Activated T-helper 1 cell treated with anti-CD3 and anti-CD28 coated beads, Interleukin-12 subunit alpha, Interleukin-12 subunit beta, Interleukin-2, Interleukin-4 antibody, amounts not matched to agents 30 ng/mL and 10 ng/mL and 1 ng/mL, durations not matched to agents 14 hours and 24 hours and 36 hours (primary cell): Measurements from ENCODE around the gene FCRL5. TPM values are rescaled to one million over a fixed set of nuclear protein-coding genes. Genes with fewer than 3 reads are reported as not detected.
"Not testable (repeated sequence)": the region's sequence is repeated elsewhere in the genome, so short reads cannot be mapped to it uniquely, and the experiment has no call there.

Experiments
- DNase-seq: peaks from one replicate; pipeline ENCODE4 v3.0.0; 2021; ENCODE audit warnings: low spot score
- H3K27ac Mint-ChIP-seq: one replicate; pipeline ENCODE4 v1.8.0; 2021; ENCODE audit warnings: mild to moderate bottlenecking, mixed read lengths
- H3K27me3 Mint-ChIP-seq: one replicate; pipeline ENCODE4 v1.8.0; 2022; ENCODE audit warnings: mild to moderate bottlenecking, moderate library complexity, mixed read lengths; ENCODE audit not compliant: insufficient read depth
- H3K36me3 Mint-ChIP-seq: one replicate; pipeline ENCODE4 v1.8.0; 2021; ENCODE audit warnings: low read depth, mixed read lengths
- H3K4me1 Mint-ChIP-seq: one replicate; pipeline ENCODE4 v1.8.0; 2021; ENCODE audit warnings: low read depth, mixed read lengths
- H3K4me3 Mint-ChIP-seq: one replicate; pipeline ENCODE4 v1.8.0; 2021; ENCODE audit warnings: mild to moderate bottlenecking, moderate library complexity, mixed read lengths
- H3K9me3 Mint-ChIP-seq: one replicate; pipeline ENCODE4 v1.8.0; 2021; ENCODE audit warnings: mixed read lengths
- intact Hi-C: fragments of 100-400 bp; cut with micrococcal nuclease; formaldehyde crosslinking; loops from one replicate; pipeline ENCODE4 v1.15.1; 2024
- total RNA-seq: library from RNA; stranded (reverse); gene quantifications from 2 replicates; pipeline ENCODE4 v1.2.3, GENCODE V29; 2022

The FCRL5 gene
- total RNA-seq, 1 donor from 2014 or later, result not detected

DNA sequence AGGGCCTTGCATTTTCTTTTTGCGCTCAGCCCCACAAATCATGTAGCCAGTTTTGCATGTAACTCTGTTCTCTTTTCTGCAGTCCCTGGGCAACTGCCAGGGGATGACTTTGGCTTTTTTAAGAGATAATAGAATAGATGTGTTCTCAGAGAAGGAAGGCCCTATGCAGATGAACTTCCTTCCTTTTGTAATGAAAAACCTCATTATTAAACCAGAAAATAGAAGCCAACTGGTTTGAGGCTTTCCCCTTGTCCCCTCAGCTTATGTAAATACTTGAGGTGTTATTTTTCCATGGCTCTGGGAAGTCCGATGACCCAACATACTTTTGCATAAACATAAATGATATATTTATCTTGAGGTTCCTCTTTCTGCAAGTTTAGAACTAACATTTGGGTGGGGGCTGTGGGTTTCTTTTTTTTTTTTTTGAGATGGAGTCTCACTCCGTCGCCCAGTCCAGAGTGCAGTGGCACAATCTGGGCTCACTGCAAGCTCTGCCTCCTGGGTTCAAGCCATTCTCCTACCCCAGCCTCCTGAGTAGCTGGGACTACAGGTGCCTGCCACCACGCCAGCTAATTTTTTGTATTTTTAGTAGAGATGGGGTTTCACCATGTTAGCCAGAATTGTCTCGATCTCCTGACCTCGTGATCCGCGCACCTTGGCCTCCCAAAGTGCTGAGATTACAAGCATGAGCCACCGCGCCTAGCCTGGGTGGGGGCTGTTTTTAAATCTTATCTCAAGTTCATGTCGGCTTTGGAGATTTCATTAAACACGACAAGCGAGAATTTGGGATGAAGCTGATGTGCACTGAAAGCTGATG lies 14.4 kb upstream of the FCRL5 start:
- no peaks in the 10 kb centered on the region for H3K4me1 Mint-ChIP-seq
- no peaks in the 10 kb centered on the region for H3K9me3 Mint-ChIP-seq
- no peak overlapping the region for H3K4me3 Mint-ChIP-seq
- peaks cover 7% of the 10 kb centered on the region for H3K27me3 Mint-ChIP-seq
- intact Hi-C loops, result no loop called here
- H3K27ac Mint-ChIP-seq, result no peak overlapping the region
- H3K36me3 Mint-ChIP-seq, result no peaks in the 10 kb centered on the region
- DNase-seq, result no peak

DNA sequence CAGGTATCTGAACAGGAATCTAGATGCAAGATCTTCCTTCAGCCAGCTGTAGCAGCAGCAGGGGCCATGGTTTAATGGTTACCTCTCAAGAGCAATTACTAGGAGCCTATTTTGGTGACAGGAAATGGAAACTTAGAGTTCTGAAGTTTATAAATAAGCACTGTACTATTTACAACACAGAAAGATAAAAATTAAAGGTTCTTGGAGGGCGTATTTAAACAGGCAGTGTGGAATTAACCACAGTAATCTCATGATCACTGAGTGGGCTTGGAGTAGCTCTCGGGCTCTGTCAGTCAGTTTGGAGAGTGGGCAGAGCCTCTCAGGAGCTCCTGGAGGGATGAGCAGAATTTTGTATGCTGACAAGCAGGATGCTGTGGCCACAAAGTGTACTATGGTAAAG lies 10.2 kb upstream of the FCRL5 start:
- H3K27me3 Mint-ChIP-seq, result peaks cover 5% of the 10 kb centered on the region
- intact Hi-C loops, result no loop called here
- H3K4me1 Mint-ChIP-seq, result no peaks in the 10 kb centered on the region
- H3K9me3 Mint-ChIP-seq, result no peaks in the 10 kb centered on the region
- H3K27ac Mint-ChIP-seq, result no peak overlapping the region
- no peaks in the 10 kb centered on the region for H3K36me3 Mint-ChIP-seq
- no peak for DNase-seq
- no peak overlapping the region for H3K4me3 Mint-ChIP-seq

DNA sequence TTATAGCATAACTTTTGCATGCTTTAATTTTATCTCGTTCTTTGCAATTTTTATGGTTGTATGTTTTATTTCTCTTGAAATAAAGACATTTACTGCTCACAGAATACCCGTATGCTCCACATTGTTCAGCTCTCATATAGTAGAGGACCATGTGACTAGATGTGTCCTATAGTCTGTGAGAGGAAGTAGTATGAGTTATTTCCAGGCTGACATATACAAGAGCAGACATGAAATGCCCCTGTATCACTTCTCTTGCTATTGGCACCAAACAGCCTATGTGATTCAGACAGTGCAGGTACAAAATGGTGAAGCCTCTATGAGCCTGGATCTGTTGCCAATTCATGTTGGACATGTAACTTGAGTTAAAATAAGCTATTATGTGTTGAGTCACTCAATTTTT lies 5.8 kb upstream of the FCRL5 start:
- no peaks in the 10 kb centered on the region for H3K9me3 Mint-ChIP-seq
- DNase-seq, result no peak

DNA sequence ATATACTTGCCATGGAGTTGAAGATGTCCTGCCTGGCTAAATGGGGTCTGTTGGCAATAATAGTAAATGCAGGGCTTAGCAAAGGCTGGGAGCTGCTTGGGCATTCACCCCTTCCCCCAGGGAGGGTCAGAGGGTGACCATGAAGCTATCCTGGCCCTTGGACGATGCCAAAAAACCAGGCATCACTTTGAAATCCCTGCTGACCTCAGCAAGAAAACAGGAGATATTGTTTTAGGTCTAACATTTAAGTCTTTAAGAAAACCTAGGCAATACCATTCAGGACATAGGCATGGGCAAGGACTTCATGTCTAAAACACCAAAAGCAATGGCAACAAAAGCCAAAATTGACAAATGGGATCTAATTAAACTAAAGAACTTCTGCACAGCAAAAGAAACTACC lies 4.2 kb downstream of the FCRL5 start:
- H3K4me1 Mint-ChIP-seq, DNase-seq, intact Hi-C loops, H3K27me3 Mint-ChIP-seq, H3K27ac Mint-ChIP-seq, H3K9me3 Mint-ChIP-seq, H3K36me3 Mint-ChIP-seq, H3K4me3 Mint-ChIP-seq: not testable (repeated sequence)

More for the DNA sequence above, 5.8 kb upstream of the FCRL5 start:
- peaks cover 7% of the 10 kb centered on the region for H3K27me3 Mint-ChIP-seq
- intact Hi-C loops, result no loop called here
- no peaks in the 10 kb centered on the region for H3K36me3 Mint-ChIP-seq
- H3K27ac Mint-ChIP-seq, result no peak overlapping the region
- H3K4me1 Mint-ChIP-seq, result no peaks in the 10 kb centered on the region
- H3K4me3 Mint-ChIP-seq, result no peak overlapping the region

DNA sequence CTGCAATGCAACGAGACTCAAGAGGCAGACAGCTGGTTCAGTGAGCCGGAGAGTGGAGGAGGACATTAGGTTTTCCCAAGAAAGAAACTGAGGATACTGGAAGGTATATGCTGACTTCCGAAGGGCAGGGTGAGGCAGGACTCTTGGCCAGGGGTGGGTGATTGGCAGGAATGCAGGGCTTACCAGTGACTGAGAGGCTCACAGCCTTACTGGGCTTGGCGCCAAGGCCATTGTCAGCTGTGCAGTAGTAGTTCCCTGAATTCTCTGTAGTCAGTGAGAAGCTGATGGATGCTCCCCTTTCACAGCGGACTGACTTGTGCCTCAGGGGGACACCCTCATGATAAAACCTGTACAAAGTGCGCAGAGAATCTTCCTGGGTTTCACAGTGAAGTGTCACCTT lies 9.6 kb downstream of the FCRL5 start:
- H3K4me1 Mint-ChIP-seq, result no peaks in the 10 kb centered on the region
- no peak overlapping the region for H3K4me3 Mint-ChIP-seq
- no peak for DNase-seq
- H3K27me3 Mint-ChIP-seq, result peaks cover 10% of the 10 kb centered on the region
- intact Hi-C loops, result no loop called here
- no peak overlapping the region for H3K27ac Mint-ChIP-seq
- H3K9me3 Mint-ChIP-seq, result no peaks in the 10 kb centered on the region
- no peaks in the 10 kb centered on the region for H3K36me3 Mint-ChIP-seq

DNA sequence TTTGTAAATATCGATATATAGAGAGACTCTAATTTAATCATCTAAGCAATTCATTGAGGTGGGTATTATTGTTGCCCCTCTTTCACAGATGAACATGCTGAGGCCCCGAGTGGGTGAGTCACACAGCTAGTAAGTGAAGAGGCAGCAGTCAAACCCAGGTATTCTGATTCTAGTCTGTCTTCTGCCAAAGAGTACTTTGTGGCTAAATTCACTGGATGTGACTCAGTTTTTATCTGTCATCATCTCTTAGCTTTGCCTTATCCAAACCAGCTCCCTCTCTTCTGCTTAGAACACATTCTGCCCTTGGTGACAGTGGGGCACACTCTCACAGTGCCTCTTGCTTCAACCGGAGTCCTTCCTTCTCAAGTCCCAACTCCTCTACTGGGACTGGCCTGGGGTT lies 11.5 kb downstream of the FCRL5 start:
- H3K36me3 Mint-ChIP-seq, result no peaks in the 10 kb centered on the region
- no peaks in the 10 kb centered on the region for H3K4me1 Mint-ChIP-seq
- no peak for DNase-seq
- no peak overlapping the region for H3K27ac Mint-ChIP-seq
- intact Hi-C loops, result no loop called here
- H3K4me3 Mint-ChIP-seq, result no peak overlapping the region
- peaks cover 13% of the 10 kb centered on the region for H3K27me3 Mint-ChIP-seq
- no peaks in the 10 kb centered on the region for H3K9me3 Mint-ChIP-seq

DNA sequence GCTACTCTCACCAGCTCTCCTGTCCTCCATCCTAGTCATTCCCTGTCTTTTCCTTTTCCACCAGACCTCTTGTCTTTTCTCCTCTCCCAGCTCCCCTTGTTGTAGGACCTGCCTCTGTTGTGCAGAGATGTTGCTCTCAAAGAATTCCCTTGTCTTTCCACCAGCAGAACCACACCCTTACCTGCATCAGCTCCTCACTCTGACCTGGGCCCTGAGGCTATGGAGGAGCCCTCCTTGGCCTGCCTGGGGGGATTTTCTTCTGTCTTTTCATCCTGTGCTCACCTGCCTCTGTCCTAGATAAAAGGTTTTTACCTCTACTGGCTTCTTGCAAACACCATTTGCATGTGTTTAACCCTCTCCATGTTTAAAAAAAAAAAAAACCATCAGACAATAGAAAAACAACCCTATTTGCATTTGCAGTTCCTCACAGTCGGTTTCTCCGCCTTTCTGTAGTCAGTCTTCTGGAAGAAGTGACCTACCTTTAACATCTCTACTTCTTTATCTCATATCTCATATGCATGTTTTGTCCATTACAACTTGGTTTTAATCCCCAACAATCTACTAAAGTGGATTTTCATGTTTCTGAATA lies 12.1 kb downstream of the FCRL5 start:
- H3K36me3 Mint-ChIP-seq, result no peaks in the 10 kb centered on the region
- H3K27ac Mint-ChIP-seq, result no peak overlapping the region
- DNase-seq, result no peak
- intact Hi-C loops, result no loop called here
- H3K27me3 Mint-ChIP-seq, result peaks cover 13% of the 10 kb centered on the region
- H3K4me1 Mint-ChIP-seq, result no peaks in the 10 kb centered on the region
- no peaks in the 10 kb centered on the region for H3K9me3 Mint-ChIP-seq
- no peak overlapping the region for H3K4me3 Mint-ChIP-seq

DNA sequence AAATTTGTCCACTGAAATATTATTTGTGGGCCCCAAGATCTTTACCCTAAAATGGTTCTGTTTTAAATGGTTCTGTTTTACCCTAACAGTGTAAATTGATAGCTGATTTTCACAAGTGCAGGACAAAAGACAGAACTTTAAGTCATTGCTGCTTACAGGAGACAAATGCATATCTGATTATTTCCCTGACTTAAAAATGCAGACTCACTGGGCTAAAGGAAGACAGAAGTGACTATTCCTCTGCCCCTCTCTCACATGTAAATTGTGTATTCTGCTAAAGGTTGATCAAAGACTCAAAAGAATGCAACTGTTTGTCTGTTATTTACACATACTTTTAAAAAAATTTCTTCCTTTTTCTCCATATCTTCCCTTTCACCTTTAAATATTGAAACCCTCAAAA lies 12.7 kb downstream of the FCRL5 start:
- H3K4me1 Mint-ChIP-seq, result no peaks in the 10 kb centered on the region
- no peak for DNase-seq
- no peaks in the 10 kb centered on the region for H3K36me3 Mint-ChIP-seq
- intact Hi-C loops, result no loop called here
- no peaks in the 10 kb centered on the region for H3K9me3 Mint-ChIP-seq
- peaks cover 13% of the 10 kb centered on the region for H3K27me3 Mint-ChIP-seq
- H3K27ac Mint-ChIP-seq, result no peak overlapping the region
- H3K4me3 Mint-ChIP-seq, result no peak overlapping the region

DNA sequence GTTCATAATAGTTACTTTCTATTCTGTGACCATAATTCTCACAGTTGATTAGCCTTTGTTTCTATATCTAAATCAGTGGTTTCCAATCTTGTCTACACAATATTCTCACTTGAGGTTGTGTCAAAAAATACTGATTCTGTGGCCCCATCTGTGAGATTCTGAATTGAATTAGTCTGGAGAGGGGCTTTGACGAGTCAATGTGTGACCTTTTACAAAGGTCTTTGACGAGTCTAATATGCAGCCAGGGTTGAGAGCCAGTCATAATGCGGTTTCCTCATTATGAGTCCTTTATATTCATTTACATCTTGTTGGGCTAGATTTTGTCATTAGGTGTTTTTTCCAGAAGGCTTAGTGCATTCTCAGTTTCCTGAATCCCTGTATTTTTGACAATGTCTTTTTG lies 19.7 kb downstream of the FCRL5 start:
- Mint-ChIP-seq H3K4me3 (no peak overlapping the region), H3K27ac (no peak overlapping the region), H3K36me3 (no peaks in the 10 kb centered on the region), H3K27me3 (peaks cover 15% of the 10 kb centered on the region), H3K4me1 (no peaks in the 10 kb centered on the region), H3K9me3 (no peaks in the 10 kb centered on the region)
- DNase-seq, result no peak
- intact Hi-C loops, result no loop called here

DNA sequence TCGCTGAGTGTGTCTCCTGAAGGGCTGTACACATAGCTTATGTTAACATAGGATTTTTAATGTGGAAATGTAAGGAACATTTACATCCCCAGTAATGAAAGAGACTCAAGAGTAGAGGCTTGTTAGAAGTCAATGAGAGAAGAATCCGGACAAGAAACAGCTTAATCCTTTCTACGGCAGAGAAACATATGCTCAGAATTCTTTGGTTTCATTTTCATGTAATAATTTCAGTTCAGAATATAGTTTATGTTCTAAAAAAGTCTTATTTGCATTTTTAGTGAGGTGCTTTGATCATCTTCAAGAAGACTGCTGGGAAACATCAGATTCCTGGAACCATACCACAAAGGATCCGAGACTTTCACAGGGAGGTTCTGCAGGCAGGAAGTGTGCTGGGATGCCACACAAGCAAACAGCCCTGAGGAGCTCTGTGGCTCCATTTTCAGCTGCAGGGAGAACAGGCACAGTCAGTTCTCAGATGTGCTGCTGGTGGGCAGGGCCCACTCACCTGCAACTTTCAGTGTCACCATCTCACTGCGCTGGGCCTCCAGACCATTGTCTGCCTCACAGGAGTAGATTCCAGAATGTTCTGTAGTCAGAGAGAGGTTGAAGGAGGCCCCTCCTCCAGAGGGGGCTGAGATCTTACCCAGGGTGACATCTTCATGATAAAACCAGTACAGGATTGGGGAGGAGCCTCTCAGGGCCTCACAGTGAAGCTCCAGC lies 28.4 kb downstream of the FCRL5 start:
- H3K9me3 Mint-ChIP-seq, result no peaks in the 10 kb centered on the region
- intact Hi-C loops, result no loop called here
- no peaks in the 10 kb centered on the region for H3K36me3 Mint-ChIP-seq
- H3K27me3 Mint-ChIP-seq, result no peaks in the 10 kb centered on the region
- H3K4me3 Mint-ChIP-seq, result no peak overlapping the region
- H3K4me1 Mint-ChIP-seq, result peaks cover 10% of the 10 kb centered on the region
- no peak for DNase-seq
- no peak overlapping the region for H3K27ac Mint-ChIP-seq

DNA sequence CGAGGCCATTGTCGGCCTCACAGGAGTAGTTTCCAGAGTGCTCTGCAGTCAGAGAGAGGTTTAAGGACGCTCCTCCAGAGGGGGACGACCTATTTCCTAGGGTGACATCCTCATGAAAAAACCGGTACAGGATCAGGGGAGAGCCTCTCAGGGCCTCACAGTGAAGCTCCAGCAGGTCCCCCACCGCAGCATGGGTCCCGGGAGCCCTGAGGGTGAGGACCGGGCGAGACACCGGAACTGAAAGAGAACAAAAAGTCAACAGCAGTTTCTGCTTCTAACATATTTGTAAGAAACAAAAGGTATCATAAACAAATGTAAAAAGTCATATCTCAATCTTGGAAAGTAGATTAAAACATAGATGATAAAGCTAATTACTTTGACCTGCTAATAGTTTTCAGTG lies 31.3 kb downstream of the FCRL5 start:
- no peak overlapping the region for H3K27ac Mint-ChIP-seq
- no peaks in the 10 kb centered on the region for H3K9me3 Mint-ChIP-seq
- intact Hi-C loops, result no loop called here

DNA sequence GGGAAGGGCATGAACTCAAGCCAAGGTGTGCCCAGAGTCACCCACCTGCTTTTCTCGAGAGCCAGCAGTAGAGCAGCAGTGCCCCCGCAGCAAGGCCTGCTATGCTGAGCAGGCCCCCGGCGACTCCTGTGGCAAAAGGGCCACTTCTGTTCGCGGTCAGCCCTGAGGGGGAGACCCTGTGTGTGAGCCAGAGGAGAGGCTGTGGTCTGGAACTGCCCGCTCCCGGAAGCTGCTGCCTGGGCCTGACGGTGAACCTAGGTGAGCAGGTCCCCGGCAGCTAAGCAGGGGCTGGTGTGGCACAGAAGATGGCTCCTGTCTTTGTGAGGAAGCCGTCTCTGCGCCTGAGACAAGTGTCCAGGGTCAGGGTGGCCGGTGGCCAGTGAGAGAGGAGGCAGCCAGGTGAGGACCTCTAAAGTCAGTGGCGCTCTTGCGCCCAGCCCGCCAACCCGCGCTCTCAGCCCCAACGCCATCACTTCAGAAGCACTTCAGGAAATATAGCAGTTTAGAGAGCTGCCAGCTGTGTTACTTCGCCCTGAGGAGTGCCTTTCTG lies 31.9 kb downstream of the FCRL5 start:
- no peaks in the 10 kb centered on the region for H3K36me3 Mint-ChIP-seq
- H3K27me3 Mint-ChIP-seq, result no peaks in the 10 kb centered on the region
- peaks cover 10% of the 10 kb centered on the region for H3K4me1 Mint-ChIP-seq
- H3K27ac Mint-ChIP-seq, result no peak overlapping the region
- no peak for DNase-seq
- H3K4me3 Mint-ChIP-seq, result no peak overlapping the region
- intact Hi-C loops, result no loop called here
- no peaks in the 10 kb centered on the region for H3K9me3 Mint-ChIP-seq

More for the DNA sequence above, 31.3 kb downstream of the FCRL5 start:
- DNase-seq, result no peak
- Mint-ChIP-seq H3K36me3 (no peaks in the 10 kb centered on the region), H3K4me1 (peaks cover 10% of the 10 kb centered on the region), H3K4me3 (no peak overlapping the region), H3K27me3 (no peaks in the 10 kb centered on the region)

DNA sequence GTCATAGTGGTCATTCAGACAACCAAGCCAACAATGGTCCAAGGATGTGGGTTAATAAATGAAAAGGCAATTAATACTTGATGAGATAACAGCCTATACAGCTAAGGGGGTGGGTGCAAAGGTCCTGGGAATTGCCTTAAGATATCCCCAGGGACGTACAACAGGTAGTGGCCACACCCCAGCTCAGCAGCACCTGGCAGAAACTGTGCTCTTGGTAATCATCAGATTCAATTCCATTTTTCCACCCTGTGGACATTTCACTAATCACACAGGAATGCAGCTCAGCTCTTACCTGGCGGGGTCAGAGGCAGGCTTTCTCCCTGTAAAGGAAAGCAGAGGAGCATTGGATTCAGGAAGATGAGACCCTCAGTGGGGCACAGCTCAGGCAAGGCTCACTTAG lies 32.9 kb downstream of the FCRL5 start:
- DNase-seq, result no peak
- intact Hi-C loops, result no loop called here
- H3K27me3 Mint-ChIP-seq, result no peaks in the 10 kb centered on the region
- H3K36me3 Mint-ChIP-seq, result no peaks in the 10 kb centered on the region
- no peak overlapping the region for H3K27ac Mint-ChIP-seq
- no peaks in the 10 kb centered on the region for H3K9me3 Mint-ChIP-seq
- H3K4me3 Mint-ChIP-seq, result no peak overlapping the region
- H3K4me1 Mint-ChIP-seq, result peaks cover 10% of the 10 kb centered on the region
